ENCODE results near the gene MBD5.

MBD5 gene

DNA sequence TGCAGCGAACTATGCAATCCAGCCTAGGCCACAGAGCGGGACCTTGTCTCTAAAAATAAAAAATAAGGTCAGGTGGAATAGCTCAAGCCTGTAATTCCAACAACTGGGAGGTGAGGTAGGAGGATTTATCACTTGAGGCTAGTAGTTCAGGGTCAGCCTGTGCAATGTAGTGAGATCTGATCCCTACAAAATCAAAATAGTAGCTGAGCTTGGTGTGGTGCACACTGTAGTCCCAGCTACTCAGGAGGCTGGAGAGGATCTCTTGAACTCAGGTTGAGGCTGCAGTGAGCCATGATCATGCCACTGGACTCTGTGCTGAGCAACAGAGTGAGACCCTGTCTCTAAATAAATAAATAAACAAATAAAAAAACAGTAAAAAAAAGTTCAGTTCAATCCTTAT, 5.7 kb downstream of the MBD5 start:
- no peak for DNase-seq

DNA sequence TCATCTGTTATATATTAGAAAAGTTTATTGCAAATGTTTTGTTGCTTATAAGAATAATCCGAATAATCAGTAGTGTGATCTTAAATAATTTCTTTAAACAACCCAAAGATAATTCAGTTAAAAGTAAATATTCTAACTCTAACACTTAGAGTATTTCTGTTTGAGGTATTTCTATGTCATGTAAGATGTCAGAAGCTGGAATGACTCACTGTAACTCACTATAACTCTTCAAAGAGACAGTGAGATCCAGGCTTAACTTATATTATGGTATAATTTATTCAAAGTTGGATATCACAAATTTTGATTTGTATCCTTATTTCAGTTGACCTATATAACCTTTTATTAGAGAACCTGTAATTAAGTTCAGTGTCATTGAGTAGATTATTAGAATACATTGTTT, 6.9 kb downstream of the MBD5 start:
- no peak for DNase-seq

DNA sequence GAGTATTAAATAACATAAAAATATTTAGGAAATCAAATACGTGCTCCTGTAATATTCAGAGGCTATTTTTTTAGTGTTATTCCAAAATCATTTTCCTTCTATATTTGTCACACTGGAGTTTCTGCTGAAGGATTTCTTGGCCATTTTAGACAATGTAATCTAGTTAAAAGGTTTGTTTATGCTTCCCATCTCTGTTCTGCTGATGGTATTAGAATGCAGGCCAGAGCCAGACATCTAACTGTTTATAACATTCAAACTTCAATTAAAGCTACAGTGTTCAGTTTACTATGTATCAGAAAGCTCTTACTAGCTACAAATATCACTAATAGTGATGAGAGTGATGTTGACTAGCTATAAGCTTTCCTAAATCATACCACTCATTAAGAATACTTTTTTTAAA, 7.9 kb downstream of the MBD5 start:
- no peak for DNase-seq

DNA sequence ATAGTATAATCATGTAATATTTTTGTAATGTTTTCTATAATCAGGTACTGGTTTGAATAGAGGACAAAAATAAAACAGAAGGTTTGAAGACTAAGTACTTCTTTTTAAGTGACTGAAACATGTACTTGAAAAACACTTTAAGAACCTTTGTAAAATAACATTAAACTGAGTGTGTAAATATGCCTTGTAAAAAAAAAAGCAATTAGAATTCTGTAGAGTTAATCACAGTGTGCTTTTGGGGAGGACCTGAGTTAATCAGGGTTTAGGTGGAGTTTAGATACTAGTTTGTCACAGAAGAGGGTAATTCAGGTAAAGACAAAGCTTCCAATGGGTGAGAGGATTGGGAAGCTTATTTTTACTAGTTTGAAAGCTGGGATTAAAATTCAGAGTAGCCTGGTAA, 10.3 kb downstream of the MBD5 start:
- DNase-seq, result no peak

DNA sequence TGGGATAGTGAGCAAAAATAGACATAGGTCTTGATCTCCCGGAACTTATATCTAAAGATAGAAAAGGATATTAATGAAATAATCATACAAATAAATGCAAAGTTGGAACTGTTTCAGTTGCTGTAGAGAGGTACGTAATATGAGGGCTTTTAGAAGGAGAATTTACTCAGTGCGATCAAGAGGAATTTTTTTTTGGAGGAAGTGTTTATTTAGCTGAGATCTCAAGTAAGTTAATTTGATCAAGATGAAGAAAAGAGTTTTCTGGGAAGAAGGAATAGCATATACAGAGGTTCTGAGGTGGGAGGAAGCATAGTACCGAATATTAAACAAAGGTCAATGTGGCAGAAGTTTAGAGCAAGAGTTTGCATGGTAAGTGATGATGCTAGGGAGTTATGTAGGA, 11.3 kb downstream of the MBD5 start:
- no peak for DNase-seq

DNA sequence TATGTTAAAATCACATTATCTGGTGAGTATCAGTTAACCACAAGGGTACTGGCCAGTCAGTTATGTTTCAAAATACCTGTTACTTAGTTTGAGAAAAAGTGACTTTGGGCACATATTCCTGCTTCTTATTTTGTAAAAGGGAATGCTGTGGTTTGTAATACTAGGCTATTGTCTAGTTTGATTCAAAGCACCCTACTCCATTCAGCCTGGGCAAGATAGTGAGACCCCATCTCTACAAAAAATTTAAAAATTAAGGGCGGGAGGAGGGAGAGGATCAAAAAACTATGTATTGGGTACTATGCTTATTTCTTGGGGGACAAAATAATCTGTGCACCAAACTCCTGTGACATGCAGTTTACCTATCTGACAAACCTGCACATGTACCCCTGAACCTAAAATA, 18.9 kb downstream of the MBD5 start:
- no peak for DNase-seq

DNA sequence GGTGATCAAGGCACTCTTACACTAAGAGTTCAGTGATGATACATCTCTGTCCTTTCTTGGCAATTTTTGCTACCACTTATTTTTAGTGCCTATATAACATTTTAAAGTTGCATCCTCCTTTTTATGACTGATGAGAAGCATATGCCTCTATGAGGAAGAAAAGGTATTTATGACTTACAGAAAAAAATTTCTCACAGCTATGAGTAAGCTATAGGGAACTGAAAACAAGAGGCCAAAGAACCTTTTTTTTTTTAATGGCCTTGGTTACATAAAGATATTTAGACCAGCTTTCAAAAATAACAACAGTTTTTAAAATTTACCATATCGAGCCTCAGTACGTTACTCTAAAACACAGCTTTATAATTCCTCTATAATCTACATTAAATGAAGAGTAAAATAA, 21.3 kb downstream of the MBD5 start:
- no peak for DNase-seq

DNA sequence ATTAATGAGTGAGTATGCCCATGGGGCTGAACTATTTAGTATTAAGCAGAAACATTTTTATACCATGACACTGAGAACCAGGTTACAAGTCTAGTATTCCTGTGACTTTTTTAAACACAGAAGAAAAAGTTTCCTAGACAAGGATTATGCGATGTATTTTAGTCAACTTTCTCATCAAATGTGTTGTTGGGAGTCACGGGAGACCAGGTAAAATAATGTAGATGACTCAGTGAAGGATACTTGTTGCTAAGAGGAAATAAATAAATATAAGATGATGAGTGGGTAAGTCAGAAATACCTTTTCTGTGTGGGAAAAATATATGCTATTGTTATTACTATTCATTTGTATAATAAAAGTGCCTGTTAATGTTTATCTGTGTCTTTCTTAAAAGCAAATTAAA, 23.4 kb downstream of the MBD5 start:
- DNase-seq, result no peak

DNA sequence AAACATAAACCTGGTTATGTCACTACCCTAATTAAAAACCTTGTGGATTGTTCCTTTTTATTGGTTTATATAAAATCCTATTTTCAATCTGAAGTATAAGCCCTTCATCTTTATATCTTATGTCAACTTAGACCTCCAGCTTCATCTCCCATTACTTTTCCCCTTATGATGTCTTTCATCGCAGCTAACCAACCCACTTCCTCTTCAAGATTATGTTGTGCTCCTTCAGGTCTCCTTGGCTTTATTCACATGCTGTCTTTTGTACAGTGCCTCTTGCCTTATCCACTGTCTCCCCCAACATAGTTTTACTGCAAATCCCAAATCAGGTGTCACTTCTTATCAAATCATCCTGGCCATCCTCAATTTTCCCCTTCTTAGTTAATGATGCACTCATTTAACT, 25.9 kb downstream of the MBD5 start:
- no peak for DNase-seq

DNA sequence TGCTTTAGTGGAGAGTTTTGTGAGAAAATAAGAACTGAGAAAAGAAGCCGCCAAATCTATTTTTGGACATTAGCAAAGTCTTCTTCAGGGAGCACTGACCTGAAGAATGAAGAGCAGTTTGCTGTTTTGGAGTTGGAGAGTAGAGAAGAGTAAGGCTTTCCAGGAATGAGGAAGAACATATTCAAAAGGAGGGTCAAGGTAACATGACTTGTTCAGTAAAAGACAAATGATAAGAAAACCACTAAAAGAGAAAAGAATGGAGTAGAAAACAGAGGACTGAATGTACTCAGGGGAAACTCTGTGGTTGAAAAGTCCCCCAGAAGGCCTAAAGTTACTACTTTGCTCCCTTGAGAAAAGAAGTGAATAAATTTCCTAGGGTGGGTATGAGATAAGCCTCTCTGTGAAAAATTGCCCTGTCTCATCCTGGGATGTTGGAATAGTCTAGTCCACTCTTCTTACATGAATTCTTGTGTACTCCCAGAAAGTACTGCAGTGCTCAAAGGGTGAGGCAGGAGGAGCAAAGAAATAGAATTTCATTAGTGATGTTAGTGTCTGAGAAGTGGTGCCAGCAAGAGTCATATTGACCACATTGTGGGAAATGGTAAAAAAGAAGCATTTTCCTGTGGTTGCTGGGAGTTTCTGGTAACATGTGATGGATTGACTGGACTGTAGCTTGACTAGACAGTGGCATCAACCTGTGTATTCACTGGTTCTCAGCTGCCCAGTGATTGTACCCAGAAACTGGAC, 27.8 kb downstream of the MBD5 start:
- DNase-seq, result no peak

DNA sequence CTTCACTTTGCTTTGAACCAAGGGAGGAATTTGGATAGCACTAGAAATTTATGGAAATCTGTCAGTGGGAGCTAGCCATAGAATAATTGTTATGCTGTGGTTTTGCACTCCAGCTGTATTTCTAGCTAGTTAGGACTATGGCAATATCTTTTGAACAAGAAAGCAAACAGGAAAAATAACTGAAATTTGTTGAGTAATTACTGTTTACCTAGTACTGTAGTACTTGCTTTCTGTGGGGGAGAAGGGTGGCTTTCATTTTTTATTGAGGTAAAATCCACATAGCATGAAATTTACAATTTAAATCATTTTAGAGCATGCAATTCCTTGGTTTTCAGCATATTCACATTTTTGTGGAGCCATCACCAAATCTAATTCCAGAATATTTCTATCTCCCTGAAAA, 28.4 kb downstream of the MBD5 start:
- DNase-seq, result no peak

DNA sequence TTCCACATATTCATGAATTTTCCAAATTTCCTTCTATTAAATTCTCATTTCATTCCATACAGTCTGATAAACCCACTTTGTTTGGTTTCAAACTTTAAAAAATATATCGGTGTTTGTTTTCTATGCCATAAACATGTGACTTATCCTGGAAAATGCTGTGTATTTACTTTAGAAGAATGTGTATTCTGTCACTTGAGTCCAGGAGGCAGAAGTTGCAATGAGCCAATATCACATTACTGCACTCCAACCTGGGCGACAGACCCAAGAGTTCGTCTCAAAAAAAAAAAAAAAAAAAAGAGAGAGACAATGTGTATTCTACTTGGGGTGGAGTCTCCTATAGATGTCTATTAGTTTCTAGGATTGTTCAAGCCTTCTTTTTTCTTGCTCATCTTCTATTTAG, 31.8 kb downstream of the MBD5 start:
- no peak for DNase-seq

DNA sequence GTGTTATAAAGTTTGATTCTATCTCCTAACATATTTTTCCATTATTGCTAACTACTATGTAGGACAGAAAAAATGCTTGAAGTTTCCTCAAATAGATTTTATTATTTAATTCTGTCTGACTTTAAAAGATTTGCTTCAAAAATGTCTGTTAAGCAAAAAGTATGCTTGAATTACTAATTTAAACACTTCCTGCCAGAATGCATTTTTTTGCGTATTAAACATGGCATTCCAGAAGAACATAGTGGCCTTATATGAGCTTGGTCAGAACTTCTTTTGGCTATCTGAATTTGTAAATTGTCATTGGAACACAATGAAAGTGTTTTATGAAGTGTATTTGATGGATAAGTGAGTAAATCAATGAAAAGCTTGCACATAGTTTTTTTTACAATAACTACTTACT, 37.8 kb downstream of the MBD5 start:
- DNase-seq, result no peak

DNA sequence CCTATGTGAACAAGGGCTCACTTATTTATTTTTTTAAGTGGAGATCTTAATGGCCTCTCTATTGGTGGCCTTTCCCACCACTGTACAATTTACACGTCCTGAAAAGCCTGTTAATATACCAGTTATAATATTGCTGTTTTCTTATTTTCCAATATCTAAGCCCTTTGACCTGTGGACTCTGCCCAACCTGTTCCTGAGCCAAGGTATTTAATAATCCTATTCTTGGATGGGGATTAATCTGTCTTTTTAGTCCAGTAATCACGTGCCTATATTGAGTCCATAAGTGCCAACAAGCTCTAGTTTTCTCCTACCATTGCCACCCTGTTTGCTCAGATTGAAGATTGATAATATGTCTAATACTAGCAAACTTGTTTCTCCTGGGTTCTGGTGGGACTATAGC, 42.7 kb downstream of the MBD5 start:
- DNase-seq, result no peak

DNA sequence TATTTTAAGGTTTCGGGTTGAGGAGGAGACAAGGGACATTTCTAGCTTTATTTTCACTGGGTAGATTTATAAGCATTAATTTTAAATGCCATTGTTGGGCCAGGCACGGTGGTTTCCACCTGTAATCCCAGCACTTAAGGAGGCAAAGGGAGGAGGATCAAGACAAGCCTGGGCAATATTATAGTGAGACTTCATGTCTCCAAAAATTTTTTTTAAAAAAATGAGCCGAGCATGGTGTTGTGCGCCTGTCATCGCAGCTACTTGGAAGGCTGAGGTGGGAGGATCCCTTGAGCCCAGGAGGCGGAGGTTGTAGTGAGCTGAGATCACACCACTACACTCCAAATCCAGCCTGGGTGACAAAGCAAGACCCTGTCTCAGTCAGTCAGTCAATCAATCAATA, 45.0 kb downstream of the MBD5 start:
- DNase-seq, result no peak

DNA sequence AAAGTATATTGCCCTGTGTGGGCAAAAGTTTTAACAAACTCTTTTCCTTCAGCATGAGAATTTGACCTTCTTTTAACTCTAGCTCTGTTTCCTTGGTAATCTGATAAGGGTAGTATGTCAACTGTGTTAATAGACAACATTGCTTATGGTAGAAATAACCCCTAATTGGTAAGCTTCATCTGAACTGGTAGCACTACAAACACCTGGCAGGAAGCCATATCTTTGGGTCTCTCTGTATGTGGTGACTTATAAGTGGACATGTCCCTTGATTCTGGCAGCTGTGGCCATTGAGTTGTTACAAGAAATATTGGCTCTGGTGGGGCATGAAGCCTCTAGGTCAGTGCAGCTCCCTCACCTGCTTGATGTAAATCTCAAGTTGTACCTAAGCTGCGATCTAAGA, 46.9 kb downstream of the MBD5 start:
- DNase-seq, result no peak

DNA sequence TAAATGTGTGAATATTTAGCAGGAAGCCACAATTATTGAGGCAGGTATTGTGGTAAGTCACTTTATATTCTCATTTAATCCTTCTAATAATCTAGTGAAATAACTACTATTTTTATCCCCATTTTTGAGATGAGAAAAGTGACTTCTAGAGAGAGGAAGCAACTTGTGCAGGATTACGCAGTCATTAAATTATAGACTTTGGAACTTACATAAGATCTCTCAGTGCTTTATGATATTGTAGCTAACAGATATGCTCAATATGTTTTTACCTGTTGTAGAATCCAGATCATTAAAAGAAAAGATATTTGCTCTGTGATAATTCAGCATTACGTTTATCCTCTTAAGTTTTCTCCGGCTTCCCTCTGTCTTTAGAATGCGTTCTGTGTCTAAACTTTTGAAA, 50.5 kb downstream of the MBD5 start:
- DNase-seq, result no peak

DNA sequence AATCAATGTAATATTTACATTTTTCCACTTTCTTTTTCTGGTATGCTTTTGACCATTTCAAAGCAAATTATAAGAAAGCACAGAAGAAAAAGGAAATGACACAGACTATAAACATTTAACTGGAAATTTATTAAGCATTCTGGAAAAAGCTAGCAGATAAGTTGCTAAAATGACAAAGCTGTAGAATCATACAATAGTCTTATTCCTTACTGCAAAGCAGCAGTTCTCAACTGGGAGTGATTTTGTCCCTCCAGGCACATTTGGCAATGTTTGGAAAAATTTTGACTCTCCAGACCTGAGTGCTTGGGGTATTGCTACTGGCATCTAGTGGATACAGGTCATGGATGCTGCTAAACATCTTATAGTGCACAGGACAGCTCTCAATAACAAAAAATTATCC, 75.1 kb downstream of the MBD5 start:
- DNase-seq, result no peak

DNA sequence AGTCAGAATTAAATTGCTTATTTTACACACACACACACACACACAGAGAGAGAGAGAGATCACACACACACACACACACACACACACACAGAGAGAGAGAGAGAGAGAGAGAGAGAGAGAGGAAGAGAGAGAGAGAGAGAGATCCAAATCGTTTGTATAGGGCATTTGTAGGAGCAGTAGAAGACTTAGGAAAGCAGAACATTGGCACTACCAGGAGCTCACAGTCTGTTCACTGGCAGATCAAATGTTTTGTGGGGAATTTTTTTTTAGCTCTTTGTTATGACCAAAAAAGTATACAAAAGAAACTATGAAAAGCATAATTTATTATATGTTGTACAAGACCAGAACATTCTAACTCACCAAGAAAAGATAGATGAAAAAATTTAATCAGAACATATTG, 81.8 kb downstream of the MBD5 start:
- DNase-seq, result no peak

DNA sequence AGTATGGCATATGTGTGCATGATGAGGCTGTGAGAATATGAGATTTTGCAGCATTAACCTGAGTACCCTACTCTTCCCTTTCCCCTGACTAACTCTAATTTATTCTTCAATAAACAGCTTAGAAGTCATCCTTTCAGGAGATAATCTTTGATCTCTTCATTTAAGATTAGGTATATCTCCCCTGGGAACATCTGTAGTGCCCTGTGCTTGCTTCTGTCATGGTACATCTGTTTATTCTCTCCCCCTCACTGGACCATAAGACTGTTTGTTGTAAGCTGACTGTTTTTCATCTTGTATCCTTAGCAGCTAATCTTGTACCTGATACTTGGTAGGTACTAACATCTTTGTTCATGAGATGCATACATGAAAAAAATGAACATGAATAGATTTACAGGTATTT, 83.1 kb downstream of the MBD5 start:
- no peak for DNase-seq

DNA sequence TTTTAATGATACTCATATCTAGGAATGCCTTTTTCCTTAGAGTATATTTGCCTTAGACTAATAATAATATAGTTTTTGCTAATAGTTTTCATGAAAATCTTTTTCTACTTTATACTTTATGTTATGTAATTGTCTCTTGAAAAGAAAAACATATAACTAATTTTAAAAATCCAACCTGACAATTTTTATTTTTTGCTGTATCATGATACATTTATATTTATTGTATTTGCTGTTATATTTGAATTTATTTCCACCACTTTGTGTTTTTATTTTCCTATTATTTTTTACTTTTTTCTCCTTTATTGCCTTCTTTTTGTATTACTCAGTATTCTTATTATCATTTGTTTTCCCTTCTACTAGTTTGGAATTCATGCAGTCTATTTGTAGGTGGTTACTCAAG, 85.4 kb downstream of the MBD5 start:
- DNase-seq, result no peak

DNA sequence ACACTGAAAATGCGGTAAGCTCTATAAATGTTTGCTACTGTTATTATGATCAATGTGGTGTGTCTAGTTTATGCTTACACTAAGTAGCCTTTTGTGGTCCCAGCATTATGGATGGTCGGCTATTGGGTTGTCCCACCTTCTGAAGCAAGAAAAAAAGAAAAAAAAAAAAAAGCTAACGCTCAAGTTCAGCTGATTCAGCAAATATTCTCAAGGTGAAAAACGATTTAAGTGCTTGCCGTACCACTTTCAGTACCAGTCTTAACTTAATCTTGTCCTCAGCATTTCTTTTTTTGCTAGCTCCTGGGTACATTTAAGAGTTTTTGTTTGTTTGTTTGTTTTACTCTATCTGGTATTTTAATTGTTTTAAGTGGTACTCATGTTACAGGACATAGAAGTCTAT, 87.5 kb downstream of the MBD5 start:
- DNase-seq, result no peak

DNA sequence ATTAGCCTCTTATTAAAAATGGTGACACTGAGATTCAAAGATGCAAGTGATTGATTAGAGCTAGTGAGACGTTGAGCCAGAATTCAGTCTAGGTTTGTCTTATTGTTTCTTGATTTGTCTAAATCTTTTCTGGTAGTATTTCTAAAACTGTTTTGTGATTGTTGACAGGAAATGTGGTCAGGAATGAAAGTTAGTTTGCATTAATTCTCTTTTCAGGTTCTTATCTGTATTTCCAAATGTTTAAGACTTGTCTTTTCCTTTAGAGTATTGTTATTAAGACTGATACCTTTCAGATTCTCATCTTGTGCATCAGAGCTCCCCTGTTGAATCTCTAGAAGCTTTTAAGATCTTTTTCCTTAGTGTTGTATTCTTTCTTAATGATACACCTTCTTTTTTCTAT, 89.3 kb downstream of the MBD5 start:
- no peak for DNase-seq

DNA sequence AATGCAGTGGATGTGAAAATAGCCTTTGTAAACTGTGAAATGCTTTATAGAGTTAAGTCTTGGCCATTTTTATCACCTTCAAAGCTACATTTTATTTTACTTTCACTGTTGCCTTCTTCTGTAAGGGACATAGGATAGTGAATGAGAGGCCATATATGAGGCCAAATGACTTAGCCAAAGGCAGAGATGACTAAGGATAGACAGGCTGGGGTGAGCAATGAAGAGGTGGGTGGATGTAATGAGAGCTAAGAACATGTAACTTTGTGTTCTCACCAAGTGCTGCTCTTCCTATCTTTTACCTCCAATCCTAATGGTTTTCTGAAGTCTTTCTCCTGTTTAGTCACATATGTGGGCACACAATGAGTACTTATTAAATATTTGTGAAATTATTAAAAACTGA, 101.9 kb downstream of the MBD5 start:
- DNase-seq, result no peak

DNA sequence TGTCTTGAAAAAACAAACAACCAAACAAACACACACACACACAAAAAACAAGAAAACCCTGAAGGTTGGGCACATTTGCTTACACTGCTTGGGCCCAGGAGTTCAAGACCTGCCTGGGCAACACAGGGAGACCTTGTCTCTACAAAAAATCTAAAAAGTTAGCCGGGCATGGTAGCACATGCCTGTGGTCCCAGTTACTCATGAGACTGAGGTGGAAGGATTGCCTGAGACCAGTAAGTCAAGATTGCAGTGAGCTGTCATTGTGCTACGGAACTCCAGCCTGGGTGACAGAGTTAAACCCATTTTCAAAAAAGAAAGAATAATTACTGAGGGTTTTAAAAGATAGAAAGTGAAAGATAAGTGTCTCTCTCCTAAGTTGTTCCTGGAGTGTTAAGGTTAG, 103.4 kb downstream of the MBD5 start:
- DNase-seq, result no peak

DNA sequence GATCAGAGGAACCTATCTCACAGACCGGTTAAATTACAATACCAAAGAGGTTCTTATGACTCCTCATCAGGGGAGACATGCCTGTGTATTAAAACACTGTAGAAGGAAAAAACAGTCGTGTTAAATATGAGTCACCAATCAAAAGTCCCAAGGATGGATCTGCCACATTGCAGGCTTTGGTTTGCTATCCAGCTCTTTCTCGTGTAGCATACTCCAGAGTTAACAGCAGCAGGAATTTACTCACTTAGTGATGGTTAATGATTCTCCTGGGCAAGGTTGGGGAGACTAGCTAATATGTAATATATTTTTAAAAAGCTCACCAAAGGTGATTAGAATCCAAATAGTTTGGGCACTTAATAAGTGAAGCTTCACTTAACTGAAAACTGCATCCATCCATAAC, 109.7 kb downstream of the MBD5 start:
- DNase-seq, result no peak

All from femur (tissue), 1 donor.